ENCODE data around the gene NOTCH3. TPM values are rescaled to one million over a fixed set of nuclear protein-coding genes. Genes with fewer than 3 reads are reported as not detected.
A peak's percentile ranks its signal among the peaks of the same experiment; 100 is the strongest.

Gene NOTCH3
- total RNA-seq, 1 donor from 2014 or later = 67.9 TPM

DNA sequence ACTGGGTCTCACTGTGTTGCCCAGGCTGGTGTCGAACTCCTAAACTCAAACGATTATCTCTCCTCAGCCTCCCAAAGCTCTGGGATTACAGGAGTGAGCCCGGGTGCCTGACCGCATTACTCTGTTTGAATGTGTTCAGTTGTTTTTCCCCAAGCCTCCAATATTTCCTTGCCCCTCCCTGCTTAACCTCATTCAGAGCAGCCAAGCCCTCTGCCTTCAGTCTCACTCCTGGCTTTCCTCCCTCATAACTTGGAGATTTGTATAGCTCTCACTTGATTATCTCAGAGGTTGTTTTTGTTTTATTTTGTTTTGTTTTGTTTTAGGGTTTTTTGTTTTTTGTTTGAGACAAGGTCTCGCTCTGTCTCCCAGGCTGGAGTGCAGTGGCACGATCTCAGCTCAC is 20.0 kb upstream of the NOTCH3 start:
- no peak overlapping the region for H3K4me3 ChIP-seq
- no peak overlapping the region for H3K27ac ChIP-seq
- H3K27me3 ChIP-seq = no peaks in the 10 kb centered on the region
- H3K4me1 ChIP-seq = peaks cover 13% of the 10 kb centered on the region
- DNase-seq = no peak
- H3K36me3 ChIP-seq = no peaks in the 10 kb centered on the region
- intact Hi-C loops (cut with DNase I) = no loop called here
- ATAC-seq = no peak
- no peaks in the 10 kb centered on the region for H3K9me3 ChIP-seq
- no peak for TF ChIP-seq CTCF (IDR thresholded peaks at IDR 0.05)

DNA sequence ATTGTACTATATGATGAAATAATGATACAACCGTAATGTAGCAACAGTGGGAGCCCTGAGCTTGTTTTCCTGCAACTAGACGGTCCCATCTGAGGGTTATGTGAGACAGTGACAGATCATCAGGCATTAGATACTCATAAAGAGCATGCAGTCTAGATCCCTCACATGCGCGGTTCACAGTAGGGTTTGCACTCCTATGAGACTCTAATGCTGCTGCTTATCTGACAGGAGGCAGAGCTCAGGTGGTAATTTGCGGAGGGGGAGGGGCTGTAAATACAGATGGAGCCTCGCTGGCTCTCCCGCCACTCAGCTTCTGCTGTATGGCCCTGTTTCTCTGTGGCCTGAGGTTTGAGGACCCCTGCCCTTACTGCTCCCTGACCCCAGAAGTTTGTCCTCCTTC is 17.7 kb upstream of the NOTCH3 start:
- TF ChIP-seq CTCF (IDR thresholded peaks at IDR 0.05) = no peak
- H3K27ac ChIP-seq = no peak overlapping the region
- DNase-seq (no peak), ATAC-seq (no peak)
- intact Hi-C loops (cut with DNase I) = no loop called here
- no peaks in the 10 kb centered on the region for H3K27me3 ChIP-seq
- H3K4me3 ChIP-seq = no peak overlapping the region
- H3K9me3 ChIP-seq = no peaks in the 10 kb centered on the region
- no peaks in the 10 kb centered on the region for H3K36me3 ChIP-seq
- peaks cover 7% of the 10 kb centered on the region for H3K4me1 ChIP-seq

GRCh38 chr19:15216363-15216762 is 15.6 kb upstream of the NOTCH3 start:
- no peaks in the 10 kb centered on the region for H3K36me3 ChIP-seq
- no peak overlapping the region for H3K27ac ChIP-seq
- no peaks in the 10 kb centered on the region for H3K4me1 ChIP-seq
- intact Hi-C loops (cut with DNase I) = no loop called here
- DNase-seq (no peak), ATAC-seq (no peak)
- H3K9me3 ChIP-seq = no peaks in the 10 kb centered on the region
- TF ChIP-seq CTCF (IDR thresholded peaks at IDR 0.05) = no peak
- no peaks in the 10 kb centered on the region for H3K27me3 ChIP-seq
- no peak overlapping the region for H3K4me3 ChIP-seq

GRCh38 chr19:15213715-15214381 is 13.1 kb upstream of the NOTCH3 start:
- no peak for ATAC-seq
- no peak for DNase-seq
- intact Hi-C loops (cut with DNase I) = no loop called here

GRCh38 chr19:15212711-15213110 is 11.9 kb upstream of the NOTCH3 start:
- Histone ChIP-seq H3K27me3 (no peaks in the 10 kb centered on the region), H3K4me3 (no peak overlapping the region), H3K36me3 (no peaks in the 10 kb centered on the region), H3K27ac (no peak overlapping the region), H3K4me1 (no peaks in the 10 kb centered on the region), H3K9me3 (no peaks in the 10 kb centered on the region)
- DNase-seq (no peak), ATAC-seq (peak; percentile 41)
- intact Hi-C loops (cut with DNase I) = no loop called here
- no peak for TF ChIP-seq CTCF (IDR thresholded peaks at IDR 0.05)

More at GRCh38 chr19:15213715-15214381, 13.1 kb upstream of the NOTCH3 start:
- H3K27ac ChIP-seq = no peak overlapping the region
- H3K9me3 ChIP-seq = no peaks in the 10 kb centered on the region
- H3K4me3 ChIP-seq = no peak overlapping the region
- no peaks in the 10 kb centered on the region for H3K36me3 ChIP-seq
- no peaks in the 10 kb centered on the region for H3K4me1 ChIP-seq
- no peak for TF ChIP-seq CTCF (IDR thresholded peaks at IDR 0.05)
- H3K27me3 ChIP-seq = no peaks in the 10 kb centered on the region

Measured in upper lobe of right lung (tissue), 1 donor.